Caco-2 (cell line): ENCODE data around the gene MT1B. TPM values are rescaled to one million over a fixed set of nuclear protein-coding genes. Genes with fewer than 3 reads are reported as not detected.
"Not testable (repeated sequence)": the region's sequence is repeated elsewhere in the genome, so short reads cannot be mapped to it uniquely, and the experiment has no call there.

Experiments
- BruUV-seq: library from RNA; stranded (reverse); fragments of 400-500 nt; replicated peaks from 2 replicates; lab custom pipeline; 2021; lab: Mats Ljungman, UMichigan
- CTCF ChIA-PET: fragments of 300-600 bp; sonication (Branson Sonifier 250); formaldehyde crosslinking; loops from one replicate; lab custom pipeline; 2022; ENCODE audit warnings: antibody characterized with exemption; lab: Charles Lee
- POLR2A ChIA-PET: fragments of 300-600 bp; sonication (Branson Sonifier 250); formaldehyde crosslinking; loops from one replicate; lab custom pipeline; 2022; ENCODE audit warnings: antibody characterized with exemption; lab: Charles Lee
- DNase-seq, 2 experiments: peaks; one replicate each; pipeline versions ENCODE4 v3.0.0 to v3.0.0-alpha.2; 2020 to 2022
- H3K27me3 ChIP-seq: replicated peaks from 2 replicates; pipeline ENCODE4 v1.6.0; 2011; ENCODE audit warnings: low read length; ENCODE audit not compliant: control insufficient read depth, insufficient read depth
- H3K36me3 ChIP-seq: 2 replicates; pipeline ENCODE4 v1.5.1; 2011; ENCODE audit warnings: low read length; ENCODE audit not compliant: control insufficient read depth, insufficient read depth
- H3K4me1 ChIP-seq: fragments of 250-450 bp; sonication (Bioruptor Pico); 2 replicates; pipeline ENCODE4 v1.5.1; 2020; ENCODE audit warnings: mild to moderate bottlenecking
- H3K4me3 ChIP-seq: 2 replicates; pipeline ENCODE4 v1.5.1; 2011; ENCODE audit warnings: low read depth, mild to moderate bottlenecking, control low read depth, low read length
- H3K9me3 ChIP-seq: fragments of 250-450 bp; sonication (Bioruptor Pico); 2 replicates; pipeline ENCODE4 v1.5.1; 2020; ENCODE audit warnings: mild to moderate bottlenecking, moderate library complexity
- H3K27ac Mint-ChIP-seq: one replicate; pipeline ENCODE4 v1.8.0; 2022; ENCODE audit warnings: mixed read lengths; ENCODE audit not compliant: unreplicated experiment
- H3K27me3 Mint-ChIP-seq: one replicate; pipeline ENCODE4 v1.8.0; 2022; ENCODE audit warnings: mixed read lengths; ENCODE audit not compliant: insufficient read depth, unreplicated experiment
- H3K36me3 Mint-ChIP-seq: one replicate; pipeline ENCODE4 v1.8.0; 2022; ENCODE audit warnings: mild to moderate bottlenecking, mixed read lengths; ENCODE audit not compliant: insufficient read depth, unreplicated experiment
- H3K4me1 Mint-ChIP-seq: one replicate; pipeline ENCODE4 v1.8.0; 2022; ENCODE audit warnings: low read depth, mixed read lengths; ENCODE audit not compliant: unreplicated experiment
- H3K4me3 Mint-ChIP-seq: one replicate; pipeline ENCODE4 v1.8.0; 2022; ENCODE audit warnings: mild to moderate bottlenecking, moderate library complexity, mixed read lengths; ENCODE audit not compliant: unreplicated experiment
- H3K9me3 Mint-ChIP-seq: one replicate; pipeline ENCODE4 v1.8.0; 2022; ENCODE audit warnings: mixed read lengths; ENCODE audit not compliant: unreplicated experiment
- intact Hi-C: fragments of 100-400 bp; cut with micrococcal nuclease; formaldehyde crosslinking; loops from one replicate; pipeline ENCODE4 v1.10.0; 2022; ENCODE audit not compliant: unreplicated experiment
- total RNA-seq: library from RNA; stranded (reverse); gene quantifications from 2 replicates; pipeline ENCODE4 v1.2.3, GENCODE V29; 2022
- TF ChIP-seq, protein P1 (sequence below), 2 experiments: fragments of 200-600 bp in 1 of 2; IDR thresholded peaks; 1 replicate in 1 of 2; 2 replicates in 1 of 2; pipeline versions ENCODE4 v1.5.1 to v1.8.0; 2011 to 2022; ENCODE audit warnings: antibody characterized with exemption in 1 of 2, control low read depth in 1 of 2, inconsistent platforms in 1 of 2, low read depth in 1 of 2, low read length in 1 of 2, mild to moderate bottlenecking in 1 of 2, moderate library complexity in 1 of 2; ENCODE audit not compliant: insufficient read depth in 1 of 2, severe bottlenecking in 1 of 2, unreplicated experiment in 1 of 2

Gene MT1B
- total RNA-seq, 1 experiment from 2014 or later = not detected

- POLR2A ChIA-PET, H3K9me3 Mint-ChIP-seq, H3K4me3 ChIP-seq, H3K36me3 Mint-ChIP-seq, H3K27me3 ChIP-seq, H3K4me1 ChIP-seq, H3K36me3 ChIP-seq, H3K4me1 Mint-ChIP-seq, DNase-seq, intact Hi-C loops, BruUV-seq, H3K4me3 Mint-ChIP-seq, H3K27ac Mint-ChIP-seq, H3K9me3 ChIP-seq, CTCF ChIA-PET: not testable (repeated sequence)
- H3K27me3 Mint-ChIP-seq = peaks cover 50% of the 10 kb centered on the region
Measured at GRCh38 chr16:56665286-56666261, 13.9 kb downstream of the MT1B start.

DNA sequence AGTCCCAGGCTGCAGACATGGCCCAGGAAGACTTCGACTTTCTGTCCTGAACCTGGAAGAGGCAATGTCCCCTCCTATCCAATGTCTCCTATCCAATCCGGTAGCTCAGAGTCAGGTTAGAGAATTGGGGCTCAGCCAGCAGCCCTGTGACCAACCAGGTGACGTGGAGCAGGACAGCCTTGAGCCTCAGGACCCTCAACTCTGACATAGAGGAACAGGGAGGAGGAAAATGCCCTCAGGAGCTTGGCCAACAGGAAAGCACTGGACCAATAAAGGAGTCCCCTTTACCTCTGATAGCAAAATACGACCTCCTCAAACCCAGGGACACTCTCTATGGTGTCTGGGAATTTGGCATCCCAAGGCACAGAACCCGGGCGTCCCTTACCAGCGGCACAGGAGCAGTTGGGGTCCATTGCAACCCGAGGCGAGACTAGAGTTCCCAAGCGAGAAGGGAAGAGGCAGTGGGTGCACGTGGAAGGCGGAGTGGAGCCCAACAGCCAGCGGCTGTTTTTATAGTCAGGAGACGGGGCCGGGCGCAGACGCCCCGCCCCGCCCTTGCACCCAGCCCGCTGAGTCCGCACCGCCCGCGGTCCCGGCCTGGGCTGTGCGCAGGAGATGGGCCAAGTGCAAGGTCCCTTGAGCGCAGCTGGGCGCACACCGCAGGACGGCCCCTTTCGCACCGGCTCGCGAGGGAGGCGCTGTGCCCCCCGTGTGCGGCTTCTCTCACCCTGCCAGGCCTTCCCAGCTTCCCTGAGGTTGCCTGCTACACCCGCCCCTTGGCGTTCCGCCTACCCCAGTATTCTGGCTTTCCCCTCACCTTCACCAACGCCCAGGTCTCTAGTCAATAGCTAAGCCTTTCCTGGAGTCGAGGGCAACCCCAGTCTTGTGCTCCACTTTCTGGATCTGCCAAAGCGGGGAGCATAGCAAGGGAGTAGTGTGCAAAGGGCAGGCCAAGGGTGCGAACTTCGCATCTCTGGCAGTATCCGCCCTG is 16.2 kb downstream of the MT1B start, which contains the start of gene MT1G:
TSS of gene MT1G (minus strand) at position 485 of the 991 bp plus-strand sequence. CDS start at position 413, 72 bp downstream.
- DNase-seq = no peak
- Histone ChIP-seq H3K36me3 (no peaks in the 10 kb centered on the region), H3K4me1 (peaks cover 7% of the 10 kb centered on the region), H3K27me3 (peaks cover 3% of the 10 kb centered on the region), H3K9me3 (no peaks in the 10 kb centered on the region), H3K4me3 (no peak within 1 kb of the TSS)
- intact Hi-C loops = no loop called here
- Mint-ChIP-seq H3K4me3 (no peak within 1 kb of the TSS), H3K4me1 (no peaks in the 10 kb centered on the region), H3K27ac (no peak within 1 kb of the TSS), H3K27me3 (peaks cover 57% of the 10 kb centered on the region), H3K9me3 (no peaks in the 10 kb centered on the region), H3K36me3 (no peaks in the 10 kb centered on the region)
- TF ChIP-seq, protein P1, sequence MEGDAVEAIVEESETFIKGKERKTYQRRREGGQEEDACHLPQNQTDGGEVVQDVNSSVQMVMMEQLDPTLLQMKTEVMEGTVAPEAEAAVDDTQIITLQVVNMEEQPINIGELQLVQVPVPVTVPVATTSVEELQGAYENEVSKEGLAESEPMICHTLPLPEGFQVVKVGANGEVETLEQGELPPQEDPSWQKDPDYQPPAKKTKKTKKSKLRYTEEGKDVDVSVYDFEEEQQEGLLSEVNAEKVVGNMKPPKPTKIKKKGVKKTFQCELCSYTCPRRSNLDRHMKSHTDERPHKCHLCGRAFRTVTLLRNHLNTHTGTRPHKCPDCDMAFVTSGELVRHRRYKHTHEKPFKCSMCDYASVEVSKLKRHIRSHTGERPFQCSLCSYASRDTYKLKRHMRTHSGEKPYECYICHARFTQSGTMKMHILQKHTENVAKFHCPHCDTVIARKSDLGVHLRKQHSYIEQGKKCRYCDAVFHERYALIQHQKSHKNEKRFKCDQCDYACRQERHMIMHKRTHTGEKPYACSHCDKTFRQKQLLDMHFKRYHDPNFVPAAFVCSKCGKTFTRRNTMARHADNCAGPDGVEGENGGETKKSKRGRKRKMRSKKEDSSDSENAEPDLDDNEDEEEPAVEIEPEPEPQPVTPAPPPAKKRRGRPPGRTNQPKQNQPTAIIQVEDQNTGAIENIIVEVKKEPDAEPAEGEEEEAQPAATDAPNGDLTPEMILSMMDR (IDR thresholded peaks at IDR 0.05; ENCODE audit: insufficient read depth in 1 of 2, low read depth in 1 of 2, low read length in 1 of 2, severe bottlenecking in 1 of 2, unreplicated experiment in 1 of 2) = no peak
- POLR2A ChIA-PET = no interaction called here
- CTCF ChIA-PET = interaction anchor here (1.4 kb wide), 1 partner anchor 34 kb away, joined by 6 read pairs; no protein-coding TSS in a partner anchor
- BruUV-seq = no TSS peak

DNA sequence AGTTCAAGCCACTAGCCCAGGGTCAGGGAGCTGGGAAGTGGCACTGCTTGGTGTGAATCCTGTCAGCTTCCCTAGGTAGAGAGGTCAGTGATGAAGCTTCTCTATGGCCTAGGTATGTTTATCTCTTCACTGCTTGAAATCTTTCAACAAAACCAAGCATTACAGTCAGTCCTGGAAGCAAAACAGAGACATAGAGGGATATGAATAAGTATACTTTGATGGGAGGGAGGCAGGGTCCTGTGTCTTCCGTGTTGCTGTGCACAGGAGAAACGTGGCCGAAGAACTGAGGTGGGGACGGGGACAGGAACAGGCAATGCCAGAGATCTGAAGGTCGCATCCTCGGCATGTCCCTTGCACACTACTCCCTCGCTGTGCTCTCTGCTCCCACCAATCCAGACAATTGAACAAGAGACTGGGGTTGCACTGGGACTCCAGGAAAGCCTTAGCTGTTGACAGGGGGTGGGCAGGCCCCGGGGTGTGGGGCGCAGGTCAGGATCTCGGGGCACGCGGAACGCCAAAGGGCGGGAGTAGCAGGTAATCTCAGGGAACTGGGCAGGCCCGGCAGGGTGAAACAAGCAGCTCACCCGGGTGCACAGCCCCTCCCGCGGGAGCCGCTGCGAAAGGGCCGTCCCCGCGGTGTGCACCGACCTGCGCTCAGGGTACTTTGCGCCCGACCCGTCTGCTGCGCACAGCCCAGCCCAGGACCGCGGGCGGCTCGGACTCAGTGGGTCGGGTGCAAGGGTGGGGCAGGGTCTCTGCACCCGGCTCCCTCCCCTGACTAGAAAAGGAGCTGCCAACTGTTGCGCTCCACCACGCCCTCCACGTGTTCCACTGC is 17.5 kb downstream of the MT1B start, which contains the start of gene MT1H:
TSS of gene MT1H (plus strand) at position 810 of the 835 bp plus-strand sequence. CDS start 71 bp downstream, outside the sequence.
- H3K36me3 ChIP-seq = no peaks in the 10 kb centered on the region
- H3K4me3 Mint-ChIP-seq = no peak within 1 kb of the TSS
- ChIA-PET POLR2A (no interaction called here), CTCF (interaction anchor here (0.6 to 1.4 kb wide), 2 partner anchors 33 to 69 kb away, joined by 5 to 6 read pairs; no protein-coding TSS in a partner anchor)
- H3K9me3 ChIP-seq = no peaks in the 10 kb centered on the region
- no peak within 1 kb of the TSS for H3K4me3 ChIP-seq
- no TSS peak for BruUV-seq
- H3K36me3 Mint-ChIP-seq = no peaks in the 10 kb centered on the region
- intact Hi-C loops = no loop called here
- H3K9me3 Mint-ChIP-seq = no peaks in the 10 kb centered on the region
- no peak for DNase-seq
- peaks cover 59% of the 10 kb centered on the region for H3K27me3 Mint-ChIP-seq
- peaks cover 7% of the 10 kb centered on the region for H3K4me1 ChIP-seq
- H3K4me1 Mint-ChIP-seq = no peaks in the 10 kb centered on the region
- H3K27ac Mint-ChIP-seq = no peak within 1 kb of the TSS
- TF ChIP-seq, protein P1 (IDR thresholded peaks at IDR 0.05; ENCODE audit: insufficient read depth in 1 of 2, low read depth in 1 of 2, low read length in 1 of 2, severe bottlenecking in 1 of 2, unreplicated experiment in 1 of 2) = no peak
- peaks cover 3% of the 10 kb centered on the region for H3K27me3 ChIP-seq
